Measurements from ENCODE around the gene CHCHD5.
"Not testable (repeated sequence)": the region's sequence is repeated elsewhere in the genome, so short reads cannot be mapped to it uniquely, and the experiment has no call there.

The CHCHD5 gene

GRCh38 chr2:112584134-112584890 is at the start of gene CHCHD5:
TSS of gene CHCHD5 (plus strand) at chr2:112584609. CDS start at chr2:112584648, 39 bp downstream.
- peak; percentile 97 for DNase-seq

GRCh38 chr2:112534826-112535225 is 49.6 kb upstream of the CHCHD5 start:
- no peak for DNase-seq

GRCh38 chr2:112536665-112537064 is 47.7 kb upstream of the CHCHD5 start:
- DNase-seq, result not testable (repeated sequence)

GRCh38 chr2:112539306-112539705 is 45.1 kb upstream of the CHCHD5 start:
- no peak for DNase-seq

GRCh38 chr2:112540906-112541305 is 43.5 kb upstream of the CHCHD5 start:
- DNase-seq, result no peak

- peak; percentile 70 for DNase-seq
These were observed 42.9 kb upstream of the CHCHD5 start for GRCh38 chr2:112541315-112542122.

- DNase-seq, result peak; percentile 77
These were observed 42.1 kb upstream of the CHCHD5 start, which contains the start of gene POLR1B for GRCh38 chr2:112542123-112542983. TSS of gene POLR1B (plus strand) at chr2:112542465. CDS start at chr2:112542495, 30 bp downstream.

- no peak for DNase-seq
These were observed 41.3 kb upstream of the CHCHD5 start for GRCh38 chr2:112542984-112543661.

- peak; percentile 48 for DNase-seq
These were observed 37.1 kb upstream of the CHCHD5 start for GRCh38 chr2:112547333-112547732.

GRCh38 chr2:112548980-112549379 is 35.4 kb upstream of the CHCHD5 start:
- DNase-seq, result no peak

GRCh38 chr2:112566104-112566503 is 18.3 kb upstream of the CHCHD5 start:
- no peak for DNase-seq

GRCh38 chr2:112566508-112566907 is 17.9 kb upstream of the CHCHD5 start:
- DNase-seq, result not testable (repeated sequence)

GRCh38 chr2:112572005-112572404 is 12.4 kb upstream of the CHCHD5 start:
- no peak for DNase-seq

- DNase-seq, result peak; percentile 22
These were observed 6.7 kb upstream of the CHCHD5 start for GRCh38 chr2:112577756-112578155.

- peak; percentile 89 for DNase-seq
These were observed 5.2 kb upstream of the CHCHD5 start for GRCh38 chr2:112579241-112579640.

GRCh38 chr2:112580084-112580483 is 4.3 kb upstream of the CHCHD5 start:
- DNase-seq, result no peak

- DNase-seq, result peak; percentile 70
These were observed 2.1 kb upstream of the CHCHD5 start for GRCh38 chr2:112582314-112582746.

GRCh38 chr2:112583497-112584133 is 794 bp upstream of the CHCHD5 start:
- DNase-seq, result peak; percentile 19

GRCh38 chr2:112584891-112585250 is 462 bp downstream of the CHCHD5 start:
- DNase-seq, result no peak

GRCh38 chr2:112585400-112585799 is 991 bp downstream of the CHCHD5 start:
- no peak for DNase-seq

GRCh38 chr2:112585873-112586464 is 1.6 kb downstream of the CHCHD5 start:
- no peak for DNase-seq

Data from fibroblast of skin of right quadriceps (primary cell).